Bronchial epithelial cell (primary cell): ENCODE data around the gene BTBD6. TPM values are rescaled to one million over a fixed set of nuclear protein-coding genes. Genes with fewer than 3 reads are reported as not detected.

Source experiments
- DNase-seq: peaks from one replicate; pipeline ENCODE4 v3.0.0-alpha.2; 2010; ENCODE audit warnings: low read depth
- FAIRE-seq: peaks from 2 replicates; lab custom pipeline; 2011; peaks lifted over from hg19 to GRCh38; lab: Jason Lieb, UNC
- H3K27me3 ChIP-seq: 2 replicates; pipeline ENCODE4 v1.5.1; 2011; ENCODE audit warnings: low read length; ENCODE audit not compliant: control insufficient read depth, insufficient read depth
- H3K36me3 ChIP-seq: 2 replicates; pipeline ENCODE4 v1.5.1; 2011; ENCODE audit warnings: low read length; ENCODE audit not compliant: control insufficient read depth, insufficient read depth
- H3K4me3 ChIP-seq: 2 replicates; pipeline ENCODE4 v1.5.1; 2011; ENCODE audit warnings: mild to moderate bottlenecking, low read depth, low read length, control low read depth
- CTCF ChIP-seq: IDR thresholded peaks from 2 replicates; pipeline ENCODE4 v1.5.1; 2011; ENCODE audit warnings: mild to moderate bottlenecking, moderate library complexity, low read length, control low read depth, inconsistent platforms; ENCODE audit not compliant: insufficient read depth, severe bottlenecking
- total RNA-seq: library from RNA; depleted of rRNA; stranded (reverse); fragments of >200 nt; gene quantifications from 2 replicates; pipeline ENCODE4 v1.2.1, GENCODE V29; 2014

BTBD6 gene
- total RNA-seq = 63.4 and 75.8 TPM in 2 replicates

GRCh38 chr14:105248368-105249181, at the start of gene BTBD6:
Gene BTBD6 (plus strand): TSS chr14:105248533. CDS start chr14:105248712, 179 bp downstream.
- peaks cover 11% of the 10 kb centered on the region for H3K36me3 ChIP-seq
- peak within 1 kb of the TSS; percentile 42 for H3K4me3 ChIP-seq
- no peaks in the 10 kb centered on the region for H3K27me3 ChIP-seq
- DNase-seq (peak; percentile 69), FAIRE-seq (no peak)
- TF ChIP-seq CTCF = no peak

- Histone ChIP-seq H3K4me3 (no peak overlapping the region), H3K27me3 (peaks cover 30% of the 10 kb centered on the region), H3K36me3 (no peaks in the 10 kb centered on the region)
- DNase-seq (no peak), FAIRE-seq (no peak)
- TF ChIP-seq CTCF = no peak
Observed at GRCh38 chr14:105198588-105198987, 49.7 kb upstream of the BTBD6 start.

- FAIRE-seq (no peak), DNase-seq (no peak)
- TF ChIP-seq CTCF = no peak
- H3K27me3 ChIP-seq = peaks cover 30% of the 10 kb centered on the region
- no peaks in the 10 kb centered on the region for H3K36me3 ChIP-seq
- H3K4me3 ChIP-seq = no peak overlapping the region
Observed at GRCh38 chr14:105199093-105199492, 49.2 kb upstream of the BTBD6 start.

GRCh38 chr14:105200074-105200473, 48.3 kb upstream of the BTBD6 start:
- no peak for TF ChIP-seq CTCF
- Histone ChIP-seq H3K36me3 (no peaks in the 10 kb centered on the region), H3K27me3 (peaks cover 30% of the 10 kb centered on the region), H3K4me3 (no peak overlapping the region)
- FAIRE-seq = no peak
- no peak for DNase-seq

GRCh38 chr14:105200641-105201040, 47.7 kb upstream of the BTBD6 start:
- FAIRE-seq = no peak
- no peak for DNase-seq
- Histone ChIP-seq H3K4me3 (no peak overlapping the region), H3K27me3 (peaks cover 26% of the 10 kb centered on the region), H3K36me3 (no peaks in the 10 kb centered on the region)
- TF ChIP-seq CTCF = no peak
